GM12873 (cell line): ENCODE results near the gene S100P.

ENCODE experiments used
- TF ChIP-seq, protein P1 (sequence below): IDR thresholded peaks from 2 replicates; pipeline ENCODE4 v1.5.1; 2012; ENCODE audit warnings: low read depth, mild to moderate bottlenecking, moderate library complexity, low read length, control low read depth; ENCODE audit not compliant: insufficient read depth; ENCODE audit errors: missing control alignments

The S100P gene

GRCh38 chr4:6657242-6658208 is 36.2 kb upstream of the S100P start:
- TF ChIP-seq, protein P1, sequence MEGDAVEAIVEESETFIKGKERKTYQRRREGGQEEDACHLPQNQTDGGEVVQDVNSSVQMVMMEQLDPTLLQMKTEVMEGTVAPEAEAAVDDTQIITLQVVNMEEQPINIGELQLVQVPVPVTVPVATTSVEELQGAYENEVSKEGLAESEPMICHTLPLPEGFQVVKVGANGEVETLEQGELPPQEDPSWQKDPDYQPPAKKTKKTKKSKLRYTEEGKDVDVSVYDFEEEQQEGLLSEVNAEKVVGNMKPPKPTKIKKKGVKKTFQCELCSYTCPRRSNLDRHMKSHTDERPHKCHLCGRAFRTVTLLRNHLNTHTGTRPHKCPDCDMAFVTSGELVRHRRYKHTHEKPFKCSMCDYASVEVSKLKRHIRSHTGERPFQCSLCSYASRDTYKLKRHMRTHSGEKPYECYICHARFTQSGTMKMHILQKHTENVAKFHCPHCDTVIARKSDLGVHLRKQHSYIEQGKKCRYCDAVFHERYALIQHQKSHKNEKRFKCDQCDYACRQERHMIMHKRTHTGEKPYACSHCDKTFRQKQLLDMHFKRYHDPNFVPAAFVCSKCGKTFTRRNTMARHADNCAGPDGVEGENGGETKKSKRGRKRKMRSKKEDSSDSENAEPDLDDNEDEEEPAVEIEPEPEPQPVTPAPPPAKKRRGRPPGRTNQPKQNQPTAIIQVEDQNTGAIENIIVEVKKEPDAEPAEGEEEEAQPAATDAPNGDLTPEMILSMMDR, result no peak

DNA sequence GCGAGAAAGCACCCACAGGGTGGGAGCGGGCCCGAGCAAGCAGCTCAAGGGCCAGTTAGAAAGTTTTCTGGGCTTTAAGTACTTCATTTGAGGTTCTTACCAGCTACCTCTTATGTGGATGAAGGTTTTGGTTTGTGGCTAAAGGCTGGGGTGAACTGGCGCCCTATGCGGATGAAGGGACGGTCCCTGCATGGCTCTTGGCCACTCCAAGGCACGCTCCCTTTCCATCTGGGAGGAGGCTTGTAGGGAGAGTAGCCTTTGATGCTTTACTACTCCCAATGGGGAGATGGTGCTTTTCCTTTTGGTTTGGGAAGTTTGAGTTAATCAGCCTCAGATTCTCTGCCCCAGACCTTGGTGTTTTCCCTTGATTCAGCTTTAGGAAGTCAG is 35.5 kb upstream of the S100P start:
- TF ChIP-seq, protein P1, result no peak

- TF ChIP-seq, protein P1, result no peak
These were observed 35.0 kb upstream of the S100P start for GRCh38 chr4:6658597-6659075.

DNA sequence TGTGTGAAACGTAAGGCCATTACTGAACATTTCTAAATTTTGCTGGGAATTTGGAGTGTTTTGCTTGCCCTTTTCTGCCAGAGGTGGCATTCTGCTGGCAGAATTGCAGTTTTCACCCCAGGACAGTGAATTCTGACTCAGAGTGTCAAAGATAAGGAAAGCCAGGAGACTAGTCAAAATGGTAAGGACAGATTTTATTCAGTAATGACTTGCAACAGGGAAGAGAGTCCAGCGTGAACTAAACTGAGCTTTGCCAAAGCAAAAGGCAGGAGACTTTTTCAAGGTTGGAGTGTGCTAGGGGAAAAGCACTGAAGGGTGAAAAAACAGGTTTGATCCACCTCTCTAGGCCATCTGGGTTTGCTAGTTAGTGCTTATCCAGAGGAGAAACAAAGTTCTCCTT is 33.8 kb upstream of the S100P start:
- TF ChIP-seq, protein P1, result no peak

- TF ChIP-seq, protein P1, result no peak
These were observed 33.2 kb upstream of the S100P start for GRCh38 chr4:6660430-6660829.

DNA sequence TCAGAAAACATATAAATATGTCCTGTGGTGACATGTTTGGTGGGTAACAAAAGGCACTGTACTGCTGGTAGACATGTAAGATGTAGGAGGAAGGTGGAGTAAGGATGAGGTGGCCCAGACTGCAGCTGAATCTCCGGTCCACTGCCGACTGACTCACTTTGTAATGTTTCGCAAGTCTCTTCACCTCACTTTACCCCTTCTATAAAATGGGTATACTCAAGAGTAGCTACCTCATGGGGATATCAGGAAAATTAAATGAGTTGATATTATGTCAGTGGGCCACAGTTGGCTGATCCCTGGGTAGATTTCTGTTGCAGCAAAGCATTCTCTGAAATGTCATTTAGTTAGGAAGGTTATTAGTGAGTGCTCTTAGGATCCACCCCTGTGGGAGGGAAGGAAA is 31.1 kb upstream of the S100P start:
- TF ChIP-seq, protein P1, result no peak

- TF ChIP-seq, protein P1, result no peak
These were observed 29.9 kb upstream of the S100P start for GRCh38 chr4:6663596-6664393.
